ENCODE measurements around the gene PRR7.

PRR7 gene

DNA sequence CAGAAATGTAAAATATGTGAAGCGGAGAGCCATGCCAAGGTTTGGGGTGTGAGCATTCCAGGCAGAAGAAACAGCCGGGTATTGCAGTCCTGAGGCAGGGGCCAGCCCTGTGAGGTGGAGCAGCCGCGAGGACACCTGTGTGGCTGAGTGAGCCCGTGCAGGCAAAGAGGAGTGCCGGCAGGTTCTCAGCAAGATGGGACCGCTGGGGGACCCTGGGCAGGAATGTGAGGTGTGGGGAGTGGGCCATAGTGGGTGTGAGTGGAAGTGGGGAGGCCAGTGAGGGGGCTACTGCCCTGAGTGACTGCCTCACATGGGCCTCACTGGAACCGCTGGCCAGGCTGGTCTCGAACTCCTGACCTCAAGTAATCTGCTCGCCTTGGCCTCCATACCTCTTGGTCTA lies 8.1 kb upstream of the PRR7 start:
- no peak for DNase-seq

- no peak for DNase-seq
Observed at GRCh38 chr5:177439518-177440053, 7.0 kb upstream of the PRR7 start.

GRCh38 chr5:177440211-177440989 lies 6.2 kb upstream of the PRR7 start:
- no peak for DNase-seq

DNA sequence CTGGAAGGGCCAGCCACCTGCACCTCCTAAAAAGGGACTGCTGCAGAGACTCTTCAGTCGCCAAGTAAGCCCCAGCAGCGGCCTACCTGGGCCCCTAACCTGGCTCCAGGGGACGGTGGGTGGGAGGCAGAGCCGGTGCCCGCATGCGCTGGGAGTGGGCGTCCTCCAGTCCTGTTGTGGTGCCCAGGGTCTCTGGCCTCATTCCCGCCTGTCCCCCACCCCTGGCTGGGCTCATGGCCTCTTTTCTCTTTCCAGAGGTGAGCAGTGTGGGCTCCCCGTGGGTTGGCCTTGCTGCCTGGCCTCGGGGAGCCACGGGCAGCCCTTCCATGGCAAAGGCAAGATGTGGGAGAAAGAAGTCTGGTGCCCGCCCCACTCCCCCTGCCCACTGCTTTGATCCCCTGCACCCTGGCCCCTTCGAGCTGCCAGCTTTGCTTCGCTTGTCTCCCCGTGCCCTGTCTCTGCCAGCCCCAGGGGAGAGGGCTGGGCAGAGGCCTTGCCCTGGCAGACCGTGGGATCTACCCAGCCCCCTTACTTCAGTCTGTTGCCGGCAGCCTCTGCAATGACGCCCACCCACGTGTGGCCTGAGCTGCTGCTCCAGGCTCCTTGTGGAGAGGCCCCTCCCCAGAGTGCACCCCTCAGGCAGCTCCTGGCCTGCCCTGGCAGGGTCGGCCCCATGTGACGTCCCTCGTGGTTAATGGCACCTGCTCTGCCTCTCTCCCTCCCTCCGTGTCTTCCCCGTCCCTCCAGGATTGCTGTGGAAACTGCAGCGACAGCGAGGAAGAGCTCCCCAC lies 5.4 kb upstream of the PRR7 start:
- no peak for DNase-seq

- DNase-seq = no peak
Observed at GRCh38 chr5:177442066-177442826, 4.4 kb upstream of the PRR7 start.

DNA sequence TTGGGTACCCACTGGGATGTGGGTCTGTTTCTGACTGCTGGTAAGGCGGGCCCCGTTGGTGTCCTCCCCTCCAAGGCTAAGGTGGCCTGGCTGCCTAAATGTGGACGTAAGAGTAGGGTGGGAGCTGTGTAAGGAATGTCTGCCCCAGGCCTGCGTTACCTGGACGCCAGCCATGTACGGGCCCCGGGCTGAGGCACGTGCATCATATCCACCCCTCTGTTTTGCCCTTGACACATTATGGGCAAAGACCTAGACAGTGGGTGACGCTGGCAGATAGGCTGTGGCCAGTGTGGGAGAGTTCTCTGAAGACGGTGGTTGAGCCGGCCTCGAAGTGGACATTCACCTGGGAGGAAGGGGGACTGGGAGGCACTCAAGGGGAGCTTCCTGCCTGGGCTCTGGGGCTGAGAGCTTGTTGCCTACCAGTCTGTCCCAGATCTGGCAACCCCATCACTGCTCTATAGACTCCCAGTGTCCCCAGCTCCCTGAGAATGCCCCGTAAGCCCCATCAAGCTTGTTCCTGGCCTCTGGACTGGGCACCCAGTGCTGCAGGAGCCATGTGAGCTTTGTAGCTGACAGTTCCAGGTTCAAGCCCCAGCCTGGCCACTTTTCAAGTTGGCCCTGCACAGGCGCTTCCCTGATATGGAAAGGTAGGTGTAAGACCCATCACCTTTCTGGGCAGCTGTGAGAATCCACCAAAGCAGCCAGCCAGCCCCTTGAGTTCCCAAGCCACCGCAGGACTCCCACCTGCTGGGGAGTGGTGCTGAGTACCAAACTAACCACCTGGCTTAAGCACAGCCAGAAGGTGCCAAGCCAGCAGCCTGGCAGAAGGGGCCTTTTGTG lies 3.2 kb upstream of the PRR7 start:
- no peak for DNase-seq

GRCh38 chr5:177444106-177445051 lies 2.2 kb upstream of the PRR7 start:
- no peak for DNase-seq

DNA sequence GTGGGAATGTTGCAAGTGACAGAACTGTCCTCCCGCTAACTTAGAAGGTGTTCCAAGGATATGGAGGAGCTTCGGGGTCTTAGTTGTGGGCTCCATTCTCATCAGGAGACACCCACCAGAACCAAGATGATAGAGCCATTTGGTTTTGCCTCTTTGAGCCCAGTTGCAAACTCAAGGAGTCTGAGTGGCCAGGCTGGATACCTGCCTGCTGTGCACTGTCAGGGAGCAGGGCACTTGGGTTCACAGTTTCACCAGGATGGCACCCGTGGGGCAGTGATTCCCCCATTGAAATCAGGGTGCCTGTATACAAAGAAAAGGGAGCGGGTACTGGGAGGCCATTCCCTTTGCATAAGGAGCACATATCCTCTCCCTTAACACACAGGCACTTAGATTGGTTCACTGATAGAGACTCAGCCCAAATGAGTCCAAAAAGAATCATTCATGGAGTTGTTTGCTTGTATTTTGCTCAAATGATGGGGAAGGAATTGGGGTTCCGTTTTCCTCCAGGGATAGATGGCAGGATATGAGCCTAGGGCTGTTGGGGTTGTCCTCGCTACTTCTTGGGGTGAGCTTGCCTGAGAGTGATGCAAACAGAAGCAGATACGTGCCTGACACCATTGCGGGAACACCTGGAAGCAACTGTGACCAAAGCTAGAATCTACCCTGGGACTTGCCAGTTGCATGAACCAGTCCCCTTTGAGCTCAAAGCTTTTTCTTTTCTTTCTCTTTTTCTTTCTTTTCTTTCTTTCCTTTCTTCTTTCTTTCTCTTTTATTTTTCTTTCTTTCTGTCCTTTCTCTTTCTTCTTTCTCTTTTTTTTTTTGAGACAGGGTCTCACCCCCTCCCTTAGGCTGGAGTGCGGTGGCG lies 1.3 kb upstream of the PRR7 start:
- DNase-seq = no peak

DNA sequence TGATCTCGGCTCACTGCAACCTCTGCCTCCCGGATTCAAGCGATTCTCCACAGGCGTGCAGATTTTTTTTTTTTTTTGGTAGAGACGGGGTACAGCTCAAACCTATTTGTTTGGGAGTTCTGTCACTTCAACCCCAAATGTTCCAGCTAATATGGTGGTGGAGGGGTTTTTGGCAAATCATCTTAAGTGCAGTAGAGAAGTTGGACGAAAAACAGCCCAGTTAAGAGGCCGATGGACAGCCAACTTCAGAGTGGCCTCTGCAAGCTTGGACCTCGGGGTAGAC lies 756 bp upstream of the PRR7 start:
- no peak for DNase-seq

DNA sequence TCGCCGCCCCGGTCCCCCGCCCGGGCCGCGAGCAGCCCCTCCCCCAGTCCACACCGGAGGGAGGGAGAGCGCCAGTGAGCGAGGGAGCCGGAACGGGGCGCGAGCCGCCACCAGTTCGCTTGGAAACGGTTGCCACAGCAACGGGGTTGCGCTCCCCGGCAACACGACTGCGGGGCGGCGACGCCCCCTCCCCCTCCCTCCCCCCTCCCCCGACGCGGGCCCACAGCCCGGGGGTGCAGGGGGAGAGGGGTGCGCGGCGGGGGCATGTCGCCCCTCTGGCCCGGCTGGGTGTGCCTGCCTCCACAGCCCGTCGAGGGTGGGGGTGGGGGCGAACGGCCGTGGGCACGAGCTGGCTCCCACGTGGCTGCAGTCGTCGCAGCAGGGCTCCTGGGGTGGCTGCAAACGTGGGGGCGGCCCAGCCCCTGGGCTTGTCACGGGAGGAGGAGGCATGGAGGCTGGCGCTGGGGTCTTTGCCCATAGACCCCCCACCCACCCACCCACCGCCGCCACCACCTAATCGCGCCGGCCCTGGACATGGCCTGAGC lies 524 bp downstream of the PRR7 start:
- DNase-seq = no peak

DNA sequence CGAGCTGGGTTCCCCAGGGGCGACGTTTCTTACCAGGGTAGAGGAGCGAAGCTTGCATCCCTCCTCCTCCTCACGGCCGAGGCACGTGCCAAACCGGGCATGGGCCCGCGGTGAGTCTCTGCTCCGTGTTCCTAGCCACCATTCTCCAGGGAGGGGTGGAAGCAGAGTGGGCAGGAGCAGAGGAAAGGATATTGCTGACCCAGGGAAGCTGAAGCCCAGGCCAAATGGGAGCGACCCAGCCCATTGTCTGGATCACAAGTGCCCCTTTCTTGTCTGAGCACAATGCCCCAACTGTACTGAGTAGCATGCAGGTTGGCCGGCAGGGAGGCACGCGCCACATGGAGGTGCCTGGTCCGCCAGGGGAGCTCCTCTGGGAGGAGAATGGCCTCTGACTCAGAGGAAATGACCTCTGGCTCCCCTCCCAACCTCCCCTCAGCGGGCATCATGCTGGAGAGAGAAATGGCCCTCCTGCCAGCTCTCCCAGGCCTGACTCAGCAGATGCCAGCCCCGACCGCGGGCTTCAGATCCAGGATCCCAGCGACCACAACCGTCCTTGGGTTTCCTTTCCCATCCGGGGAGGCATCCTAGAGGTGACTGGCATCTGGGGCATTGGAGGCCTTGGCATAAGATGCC lies 1.1 kb downstream of the PRR7 start:
- peak in 1 of 2 donors; percentile 36 for DNase-seq

DNA sequence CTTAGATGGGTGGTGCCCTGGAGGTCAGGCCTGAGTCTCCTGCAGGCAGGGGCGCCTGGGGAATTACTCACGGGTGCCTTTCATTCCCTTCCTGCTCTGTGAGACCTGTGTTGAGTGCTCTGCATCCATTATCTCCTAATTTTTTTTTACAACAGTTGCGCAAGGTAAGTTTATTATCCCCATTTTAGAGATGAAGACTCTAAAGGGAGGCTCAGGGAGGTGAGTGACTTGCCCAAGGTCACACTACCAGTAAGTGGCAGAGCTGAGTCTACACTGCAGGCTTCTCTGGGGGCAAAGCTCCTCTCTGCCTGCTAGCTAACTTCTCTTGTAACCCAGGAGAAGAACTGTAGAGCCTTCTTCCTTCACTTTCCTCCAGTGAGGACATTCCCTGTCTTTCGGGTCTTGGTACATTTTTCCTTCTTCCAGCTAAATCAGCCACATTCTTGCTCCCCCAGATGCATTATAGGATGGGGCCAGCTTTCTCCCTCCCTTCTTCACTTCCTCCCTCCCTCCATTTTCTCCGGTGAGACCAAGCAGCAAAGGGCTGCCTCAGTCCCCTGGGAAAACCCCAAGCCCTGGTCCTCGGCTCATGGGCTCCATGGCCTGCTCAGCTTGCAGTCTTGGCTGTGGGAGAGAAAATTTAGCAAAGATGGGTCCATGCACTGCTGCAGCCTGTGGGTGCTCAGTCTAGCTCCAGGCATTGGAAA lies 1.8 kb downstream of the PRR7 start:
- no peak for DNase-seq

- no peak for DNase-seq
Observed at GRCh38 chr5:177449140-177450061, 2.8 kb downstream of the PRR7 start.

DNA sequence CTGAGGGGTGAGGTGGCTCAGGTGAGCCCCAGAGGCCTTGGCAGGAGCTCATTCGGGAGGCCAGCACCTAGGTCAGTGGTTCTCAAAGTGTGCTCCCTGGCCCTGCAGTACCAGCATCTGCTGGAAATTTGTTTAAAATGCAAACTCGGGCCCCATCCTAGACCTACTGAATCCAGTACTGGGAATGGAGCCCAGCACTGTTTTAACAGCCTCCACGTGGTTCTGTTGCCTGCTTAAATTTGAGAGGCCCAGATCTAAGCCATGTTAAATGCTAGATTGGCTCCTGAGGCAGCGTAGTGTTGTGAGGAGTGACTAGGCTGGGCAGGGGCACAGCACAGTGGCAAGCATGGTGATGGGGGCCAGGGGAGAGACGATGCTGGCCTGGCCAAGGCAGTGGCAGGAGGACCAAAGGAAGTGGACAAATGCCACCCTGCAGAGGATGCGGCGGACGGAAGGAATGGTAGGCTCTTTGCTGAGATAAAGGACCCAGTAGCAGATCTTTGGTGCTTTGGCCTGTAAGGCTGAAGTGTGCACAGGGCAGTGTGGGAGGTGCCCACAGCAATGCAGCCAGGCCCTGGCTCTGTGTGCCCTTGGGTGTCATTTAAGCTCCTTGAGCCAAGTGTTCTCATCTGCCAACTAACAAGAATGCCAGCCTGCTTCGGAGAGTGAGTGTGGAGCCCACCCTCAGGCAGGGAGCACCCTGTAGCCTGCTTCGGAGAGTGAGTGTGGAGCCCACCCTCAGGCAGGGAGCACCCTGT lies 4.2 kb downstream of the PRR7 start:
- no peak for DNase-seq

DNA sequence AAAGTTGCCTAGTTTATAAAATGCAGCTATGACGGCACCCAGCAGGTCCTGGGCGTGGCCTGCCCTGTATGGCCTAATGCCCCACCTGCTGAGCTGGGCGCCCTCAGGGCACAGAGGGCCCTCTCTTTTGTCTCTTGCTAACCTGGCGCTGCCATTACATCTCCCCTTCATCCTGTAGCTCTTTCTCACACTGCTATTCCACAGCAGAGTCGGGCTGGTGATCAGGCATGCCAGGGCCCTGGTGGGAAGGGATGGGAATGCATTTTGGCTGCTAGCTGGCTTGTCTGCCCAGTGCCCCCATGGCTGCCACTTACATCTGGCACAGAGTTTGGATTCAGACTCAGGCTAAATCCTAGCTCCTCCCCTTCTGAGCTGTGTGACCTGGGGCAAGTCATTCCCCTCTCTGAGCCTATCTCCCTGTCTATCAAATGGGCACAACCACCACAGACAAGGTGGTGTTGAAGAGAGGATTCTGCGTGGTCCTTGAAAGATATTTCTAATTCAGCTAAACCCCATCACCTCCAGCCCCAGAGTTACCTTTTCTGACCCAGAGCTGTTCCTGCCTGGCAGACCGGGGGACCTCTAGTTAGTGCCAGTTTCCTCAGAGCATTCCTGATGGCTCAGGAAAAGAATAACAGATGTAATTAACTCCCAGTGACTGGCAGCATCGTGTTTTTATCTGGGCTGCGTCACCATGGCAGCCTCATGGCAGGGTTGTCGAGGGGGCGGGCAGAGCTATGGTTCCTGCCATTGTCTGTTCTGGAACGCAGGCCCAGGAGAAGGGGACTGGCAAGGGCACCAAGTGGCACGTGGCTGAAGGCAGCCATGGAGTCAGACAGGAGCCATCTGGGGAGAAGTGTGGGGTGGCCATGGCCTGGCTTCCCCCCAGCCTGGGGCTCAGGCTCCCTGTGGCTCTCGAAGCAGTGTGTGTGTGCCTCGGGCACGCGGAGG lies 6.3 kb downstream of the PRR7 start:
- DNase-seq = no peak

All from bone marrow (tissue), 2 donors.